Ascending aorta (tissue), 2 donors: ENCODE data around the gene REELD1. TPM values are rescaled to one million over a fixed set of nuclear protein-coding genes. Genes with fewer than 3 reads are reported as not detected.

ENCODE experiments used
- DNase-seq, 2 donors: peaks; one replicate each; pipeline ENCODE4 v3.0.0-alpha.2; 2019; ENCODE audit warnings: low spot score in 2 of 2
- H3K27ac ChIP-seq, 2 donors: fragments of 200-600 bp; sonication (generic); one replicate each; pipeline ENCODE4 v1.5.1; 2016 to 2017; ENCODE audit warnings: mild to moderate bottlenecking in 1 of 2
- H3K27me3 ChIP-seq: fragments of 200-600 bp; sonication (generic); one replicate; pipeline ENCODE4 v1.5.1; 2017
- H3K36me3 ChIP-seq, 2 donors: fragments of 200-600 bp; sonication (generic); one replicate each; pipeline ENCODE4 v1.5.1; 2016
- H3K4me1 ChIP-seq, 2 donors: fragments of 200-600 bp; sonication (generic); one replicate each; pipeline ENCODE4 v1.5.1; 2016 to 2017; ENCODE audit warnings: mild to moderate bottlenecking in 1 of 2
- H3K4me3 ChIP-seq, 2 donors: fragments of 200-600 bp; sonication (generic); one replicate each; pipeline ENCODE4 v1.5.1; 2016 to 2017; ENCODE audit warnings: mild to moderate bottlenecking in 1 of 2
- H3K9me3 ChIP-seq, 2 donors: fragments of 200-600 bp; sonication (generic); one replicate each; pipeline ENCODE4 v1.5.1; 2016
- intact Hi-C: fragments of 100-400 bp; cut with DNase I; formaldehyde crosslinking; loops from one replicate; pipeline ENCODE4 v1.15.1; 2023
- total RNA-seq: library from RNA; depleted of rRNA; stranded (reverse); fragments of >200 nt; gene quantifications from one replicate; pipeline ENCODE4 v1.1.0, GENCODE V29; 2016
- TF ChIP-seq, protein P1 (sequence below), 3 experiments: fragments of 200-600 bp in 2 of 3; fragments of 450-650 bp in 1 of 3; sonication (generic) in 2 of 3; IDR thresholded peaks; one replicate each; pipeline ENCODE4 v1.5.1; 2016 to 2019; ENCODE audit warnings: antibody characterized with exemption in 3 of 3, mild to moderate bottlenecking in 1 of 3, moderate library complexity in 1 of 3

Gene REELD1
- total RNA-seq, 1 donor from 2014 or later: not detected

DNA sequence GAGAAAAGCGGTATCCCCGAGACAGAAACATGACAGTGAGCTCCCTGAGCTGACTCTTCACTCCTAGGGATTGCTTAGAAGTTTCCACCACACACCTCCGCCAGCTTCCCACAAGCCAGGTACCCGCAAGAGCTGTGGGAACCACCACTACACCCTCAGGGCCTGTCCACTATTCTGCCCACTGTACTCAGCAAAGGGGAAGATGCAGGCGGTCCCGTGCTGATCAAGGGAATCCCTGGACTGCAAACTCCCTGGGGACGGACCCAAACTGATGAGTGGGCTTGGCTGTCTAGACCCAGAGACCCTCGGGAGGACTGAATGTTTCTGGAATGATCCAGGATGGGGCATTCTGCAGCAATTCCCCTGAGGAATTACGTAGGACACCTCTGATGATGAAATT is 30.2 kb downstream of the REELD1 start:
- Histone ChIP-seq H3K4me1 (peaks cover 20 to 33% of the 10 kb centered on the region in 2 donors), H3K27ac (peak overlapping the region; percentile 45 to 67), H3K4me3 (no peak overlapping the region), H3K36me3 (no peaks in the 10 kb centered on the region), H3K9me3 (no peaks in the 10 kb centered on the region), H3K27me3 (no peaks in the 10 kb centered on the region)
- TF ChIP-seq, protein P1, sequence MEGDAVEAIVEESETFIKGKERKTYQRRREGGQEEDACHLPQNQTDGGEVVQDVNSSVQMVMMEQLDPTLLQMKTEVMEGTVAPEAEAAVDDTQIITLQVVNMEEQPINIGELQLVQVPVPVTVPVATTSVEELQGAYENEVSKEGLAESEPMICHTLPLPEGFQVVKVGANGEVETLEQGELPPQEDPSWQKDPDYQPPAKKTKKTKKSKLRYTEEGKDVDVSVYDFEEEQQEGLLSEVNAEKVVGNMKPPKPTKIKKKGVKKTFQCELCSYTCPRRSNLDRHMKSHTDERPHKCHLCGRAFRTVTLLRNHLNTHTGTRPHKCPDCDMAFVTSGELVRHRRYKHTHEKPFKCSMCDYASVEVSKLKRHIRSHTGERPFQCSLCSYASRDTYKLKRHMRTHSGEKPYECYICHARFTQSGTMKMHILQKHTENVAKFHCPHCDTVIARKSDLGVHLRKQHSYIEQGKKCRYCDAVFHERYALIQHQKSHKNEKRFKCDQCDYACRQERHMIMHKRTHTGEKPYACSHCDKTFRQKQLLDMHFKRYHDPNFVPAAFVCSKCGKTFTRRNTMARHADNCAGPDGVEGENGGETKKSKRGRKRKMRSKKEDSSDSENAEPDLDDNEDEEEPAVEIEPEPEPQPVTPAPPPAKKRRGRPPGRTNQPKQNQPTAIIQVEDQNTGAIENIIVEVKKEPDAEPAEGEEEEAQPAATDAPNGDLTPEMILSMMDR (IDR thresholded peaks at IDR 0.05): no peak
- no peak for DNase-seq
- intact Hi-C loops: no loop called here

DNA sequence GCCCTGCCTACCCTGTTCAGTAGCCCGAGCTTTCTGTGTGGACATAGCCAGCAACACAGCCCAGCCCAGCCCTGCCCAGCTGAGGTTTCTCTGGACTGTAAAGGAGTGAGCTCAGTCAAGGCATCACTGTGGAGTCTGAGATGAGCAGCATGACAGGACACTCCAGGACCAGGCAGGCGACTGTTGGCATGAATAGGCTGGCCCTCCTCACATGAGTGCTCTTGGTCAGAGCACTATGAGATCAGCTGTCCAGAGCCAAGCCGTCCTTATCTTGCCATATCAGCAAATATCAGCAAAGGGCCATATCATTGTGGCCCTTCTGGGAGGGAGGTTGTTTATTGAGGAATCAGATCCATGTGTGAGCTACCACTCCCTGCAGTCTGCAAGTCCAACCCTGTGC is 30.9 kb downstream of the REELD1 start:
- TF ChIP-seq, protein P1 (IDR thresholded peaks at IDR 0.05): no peak
- no peaks in the 10 kb centered on the region for H3K36me3 ChIP-seq
- intact Hi-C loops: no loop called here
- no peaks in the 10 kb centered on the region for H3K27me3 ChIP-seq
- no peaks in the 10 kb centered on the region for H3K9me3 ChIP-seq
- H3K27ac ChIP-seq: peak overlapping the region; percentile 34 to 67
- H3K4me1 ChIP-seq: peaks cover 20 to 33% of the 10 kb centered on the region in 2 donors
- H3K4me3 ChIP-seq: no peak overlapping the region
- no peak for DNase-seq

DNA sequence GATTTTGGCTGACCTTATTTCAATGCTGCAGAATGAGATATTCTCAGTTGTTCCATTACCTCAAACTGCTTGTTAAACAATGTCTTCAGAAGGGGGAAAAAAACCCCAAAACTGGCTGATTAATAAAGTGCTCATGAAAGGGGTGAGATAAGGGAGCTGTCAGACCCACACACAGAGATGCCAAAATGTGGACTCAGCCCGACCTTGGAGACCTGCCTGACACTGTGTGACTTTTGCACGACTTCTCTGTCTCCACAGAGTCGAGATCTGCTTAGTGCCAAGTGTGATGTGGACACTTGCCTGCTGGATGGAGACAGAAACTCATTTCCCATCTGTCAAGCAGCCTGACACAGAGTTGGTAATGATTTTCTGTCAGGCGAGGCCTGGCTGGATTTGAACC is 31.5 kb downstream of the REELD1 start:
- intact Hi-C loops: no loop called here
- no peak overlapping the region for H3K4me3 ChIP-seq
- peaks cover 20 to 33% of the 10 kb centered on the region in 2 donors for H3K4me1 ChIP-seq
- TF ChIP-seq, protein P1 (IDR thresholded peaks at IDR 0.05): no peak
- H3K9me3 ChIP-seq: no peaks in the 10 kb centered on the region
- H3K27ac ChIP-seq: peak overlapping the region; percentile 34 to 67
- DNase-seq: no peak
- no peaks in the 10 kb centered on the region for H3K27me3 ChIP-seq
- H3K36me3 ChIP-seq: no peaks in the 10 kb centered on the region

DNA sequence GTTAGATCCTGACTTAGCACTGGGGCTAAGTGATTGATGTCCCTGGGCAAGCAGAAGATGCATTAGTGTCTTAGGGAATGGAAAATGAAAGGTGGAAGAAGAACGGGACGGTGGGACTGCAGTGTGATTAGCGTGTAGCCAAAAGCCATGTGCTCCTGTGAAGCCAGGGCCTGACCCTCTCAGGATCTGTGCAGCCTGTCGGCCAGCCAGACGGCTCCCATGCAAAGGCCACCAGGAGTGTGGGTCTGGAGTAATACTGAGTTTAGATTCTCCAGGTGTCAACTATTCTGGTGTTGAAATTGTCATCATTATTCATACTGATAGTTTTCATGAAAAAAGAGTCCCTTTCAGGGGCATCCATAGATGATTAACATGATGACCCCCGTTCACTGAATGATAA is 32.0 kb downstream of the REELD1 start:
- Histone ChIP-seq H3K27me3 (no peaks in the 10 kb centered on the region), H3K27ac (peak overlapping the region; percentile 34 to 67), H3K9me3 (no peaks in the 10 kb centered on the region), H3K36me3 (no peaks in the 10 kb centered on the region), H3K4me3 (no peak overlapping the region), H3K4me1 (peaks cover 20 to 33% of the 10 kb centered on the region in 2 donors)
- intact Hi-C loops: no loop called here
- DNase-seq: no peak
- TF ChIP-seq, protein P1 (IDR thresholded peaks at IDR 0.05): no peak

DNA sequence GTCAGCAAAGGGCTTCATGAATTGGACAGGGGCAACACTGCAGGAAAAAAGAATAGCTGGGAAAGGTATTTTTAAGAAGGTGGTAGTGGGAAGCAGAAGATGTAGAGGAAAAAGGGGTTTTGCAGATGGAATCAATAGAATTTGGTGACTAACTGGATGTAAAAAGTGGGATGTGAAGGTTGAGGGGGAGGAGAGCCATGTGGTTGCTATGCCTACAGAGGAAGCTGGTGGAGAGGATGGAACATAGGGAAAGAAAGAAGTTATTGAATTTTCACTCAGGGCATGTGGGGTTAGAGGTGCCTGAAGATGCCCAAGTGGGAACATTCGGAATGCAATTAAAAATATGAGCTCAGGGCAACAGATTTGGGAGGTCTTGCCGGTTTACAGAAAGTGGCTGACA is 33.0 kb downstream of the REELD1 start:
- intact Hi-C loops: no loop called here
- no peak for DNase-seq
- no peak overlapping the region for H3K4me3 ChIP-seq
- H3K36me3 ChIP-seq: no peaks in the 10 kb centered on the region
- H3K27me3 ChIP-seq: no peaks in the 10 kb centered on the region
- H3K27ac ChIP-seq: no peak overlapping the region
- no peaks in the 10 kb centered on the region for H3K9me3 ChIP-seq
- H3K4me1 ChIP-seq: peaks cover 20 to 30% of the 10 kb centered on the region in 2 donors
- TF ChIP-seq, protein P1 (IDR thresholded peaks at IDR 0.05): no peak
